Stomach (tissue), 9 donors: ENCODE results near the gene CARD10. TPM values are rescaled to one million over a fixed set of nuclear protein-coding genes. Genes with fewer than 3 reads are reported as not detected.

Source experiments
- DNase-seq, 2 donors: peaks; one replicate each; pipeline versions ENCODE4 v3.0.0 to v3.0.0-alpha.2; 2013 to 2019
- H3K27ac ChIP-seq, 5 donors: fragments of 200-600 bp in 4 of 5; sonication (generic) in 4 of 5; one replicate each; pipeline ENCODE4 v1.5.1; 2013 to 2019; ENCODE audit warnings: mild to moderate bottlenecking in 1 of 5, moderate library complexity in 1 of 5
- H3K27me3 ChIP-seq, 3 donors: fragments of 200-600 bp; sonication (generic); one replicate each; pipeline ENCODE4 v1.5.1; 2017 to 2019; ENCODE audit warnings: mixed run types in 1 of 3
- H3K36me3 ChIP-seq, 4 donors: fragments of 200-600 bp; sonication (generic); 1 replicate in 3 of 4; 2 replicates in 1 of 4; pipeline ENCODE4 v1.5.1; 2016 to 2019
- H3K4me1 ChIP-seq, 4 donors: fragments of 200-600 bp; sonication (generic); one replicate each; pipeline ENCODE4 v1.5.1; 2016 to 2019
- H3K4me3 ChIP-seq, 4 donors: fragments of 200-600 bp; sonication (generic) in 3 of 4; one replicate each; pipeline ENCODE4 v1.5.1; 2016 to 2019; ENCODE audit warnings: mild to moderate bottlenecking in 1 of 4
- H3K9me3 ChIP-seq, 4 donors: fragments of 200-600 bp; sonication (generic); one replicate each; pipeline ENCODE4 v1.5.1; 2016 to 2019
- EP300 ChIP-seq: sonication (generic); formaldehyde crosslinking; IDR thresholded peaks from one replicate; pipeline ENCODE4 v1.6.1; 2017; ENCODE audit warnings: antibody characterized with exemption
- POLR2A ChIP-seq, 4 donors: fragments of 450-650 bp; IDR thresholded peaks; one replicate each; pipeline ENCODE4 v1.6.1; 2016; ENCODE audit warnings: antibody characterized with exemption in 4 of 4, control low read depth in 2 of 4, mild to moderate bottlenecking in 1 of 4, moderate library complexity in 1 of 4
- POLR2AphosphoS5 ChIP-seq, 3 donors: sonication (generic); formaldehyde crosslinking; IDR thresholded peaks; one replicate each; pipeline ENCODE4 v1.6.1; 2016; ENCODE audit warnings: antibody characterized with exemption in 3 of 3
- WGBS, 5 donors: extraction: QIAGEN DNeasy Blood & Tissue Kit in 3 of 5; methylation state at CpG; one replicate each; pipeline versions ENCODE4 v1.1.5 to v1.1.7; 2013 to 2018; 5-methylcytosine and 5-hydroxymethylcytosine counted together
- intact Hi-C: fragments of 100-400 bp; cut with DNase I; formaldehyde crosslinking; loops from one replicate; pipeline ENCODE4 v1.15.1; 2023; ENCODE audit warnings: low total_unique reads
- polyA plus RNA-seq, 3 donors: library from polyadenylated mRNA; stranded (reverse); fragments of 200-250 nt; gene quantifications; one replicate each; pipeline ENCODE4 v1.2.3, GENCODE V29; 2013
- total RNA-seq, 5 donors: library from RNA; depleted of rRNA; stranded (reverse); fragments of >200 nt; gene quantifications; one replicate each; pipeline versions ENCODE4 v1.1.0 to v1.2.3, GENCODE V29; 2014 to 2016
- TF ChIP-seq, protein P1 (sequence below), 7 experiments: fragments of 450-650 bp in 4 of 7; fragments of 200-600 bp in 3 of 7; sonication (generic) in 3 of 7; IDR thresholded peaks; one replicate each; pipeline ENCODE4 v1.5.1; 2016 to 2019; ENCODE audit warnings: antibody characterized with exemption in 7 of 7, control low read depth in 2 of 7, mild to moderate bottlenecking in 1 of 7
- donor health status: healthy with polysubstance abuse.
- donor health status: Bipolar disorder and iron deficiency.
- donor health status: healthy.

Gene CARD10
- total and polyA plus RNA-seq, 8 donors: 5.5 to 120 (median 15.7) TPM

DNA sequence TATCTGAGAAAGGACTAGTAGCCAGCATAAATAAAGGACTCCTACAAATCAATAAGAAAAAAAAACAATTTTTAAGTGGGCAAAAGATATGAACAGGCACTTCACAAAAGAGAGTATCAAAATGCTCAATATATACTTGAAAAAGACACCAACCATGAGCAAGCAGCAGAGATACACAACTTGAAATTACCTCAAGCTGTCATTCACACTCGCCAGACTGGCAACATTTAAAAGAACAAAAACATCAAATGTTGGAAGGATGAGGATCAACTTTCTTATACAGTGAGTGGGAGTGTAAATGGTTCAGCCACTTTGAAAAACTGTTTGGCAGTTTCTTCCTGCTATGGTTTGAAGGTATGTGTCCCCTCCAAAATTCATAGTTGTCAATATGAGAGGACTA is 68.0 kb downstream of the CARD10 start:
- intact Hi-C loops: no loop called here
- DNase-seq: no peak
- H3K9me3 ChIP-seq: peaks cover 0 to 7% (median 2%) of the 10 kb centered on the region in 4 donors
- peaks cover 0 to 16% (median 11%) of the 10 kb centered on the region in 4 donors for H3K4me1 ChIP-seq
- peaks cover 0 to 75% (median 17%) of the 10 kb centered on the region in 3 donors for H3K27me3 ChIP-seq
- no peak for TF ChIP-seq POLR2A (IDR thresholded peaks at IDR 0.05)
- 39 to 97% (median 49%) methylated on average over 1 of the region's 1 CpG for WGBS, 5 donors
- H3K27ac ChIP-seq: no peak overlapping the region
- no peak overlapping the region for H3K4me3 ChIP-seq
- H3K36me3 ChIP-seq: no peaks in the 10 kb centered on the region

DNA sequence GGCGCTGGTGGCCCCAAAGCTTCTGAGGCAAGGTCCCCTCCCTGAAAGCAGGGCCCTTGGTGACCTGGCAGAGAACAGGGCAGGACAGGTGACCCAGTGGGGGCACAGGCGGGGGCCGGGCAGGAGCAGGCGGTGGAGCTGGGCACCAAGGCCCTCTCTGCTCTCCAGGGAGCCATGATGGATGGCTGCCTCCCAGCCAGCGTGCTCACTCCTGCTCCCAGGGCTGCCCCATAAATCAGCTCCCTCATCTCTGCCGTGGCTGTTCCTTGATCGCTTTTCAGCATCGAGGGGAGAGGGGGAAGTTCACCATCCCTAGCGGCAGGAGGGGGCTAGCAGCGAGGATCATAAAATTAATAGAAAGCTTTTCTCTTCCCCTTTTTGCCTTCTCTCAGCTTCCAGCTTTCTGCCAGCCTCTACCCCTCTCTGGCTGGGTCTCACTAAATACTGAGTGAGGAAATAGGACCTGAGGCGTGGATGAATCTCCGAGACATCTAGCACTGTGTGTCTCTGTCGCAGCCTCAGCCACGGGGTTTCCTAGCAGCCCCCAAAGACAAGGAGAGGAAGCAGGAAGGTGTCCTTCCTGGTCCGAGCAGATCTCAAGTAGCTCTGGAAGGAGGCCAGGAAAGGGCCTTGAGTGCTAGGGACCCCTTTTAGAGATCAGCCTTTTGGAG is 69.7 kb downstream of the CARD10 start:
- H3K4me1 ChIP-seq: peaks cover 0 to under 1% (median 0%) of the 10 kb centered on the region in 4 donors
- no peak for DNase-seq
- no peak overlapping the region for H3K4me3 ChIP-seq
- no peaks in the 10 kb centered on the region for H3K36me3 ChIP-seq
- intact Hi-C loops: no loop called here
- no peak for TF ChIP-seq EP300
- no peak overlapping the region for H3K27ac ChIP-seq
- WGBS, 5 donors: 55 to 71% (median 65%) methylated on average over 11 to 15 of the region's 15 CpGs
- H3K27me3 ChIP-seq: peaks cover 0 to 73% (median 20%) of the 10 kb centered on the region in 3 donors
- H3K9me3 ChIP-seq: peaks cover 0 to 7% (median 2%) of the 10 kb centered on the region in 4 donors

DNA sequence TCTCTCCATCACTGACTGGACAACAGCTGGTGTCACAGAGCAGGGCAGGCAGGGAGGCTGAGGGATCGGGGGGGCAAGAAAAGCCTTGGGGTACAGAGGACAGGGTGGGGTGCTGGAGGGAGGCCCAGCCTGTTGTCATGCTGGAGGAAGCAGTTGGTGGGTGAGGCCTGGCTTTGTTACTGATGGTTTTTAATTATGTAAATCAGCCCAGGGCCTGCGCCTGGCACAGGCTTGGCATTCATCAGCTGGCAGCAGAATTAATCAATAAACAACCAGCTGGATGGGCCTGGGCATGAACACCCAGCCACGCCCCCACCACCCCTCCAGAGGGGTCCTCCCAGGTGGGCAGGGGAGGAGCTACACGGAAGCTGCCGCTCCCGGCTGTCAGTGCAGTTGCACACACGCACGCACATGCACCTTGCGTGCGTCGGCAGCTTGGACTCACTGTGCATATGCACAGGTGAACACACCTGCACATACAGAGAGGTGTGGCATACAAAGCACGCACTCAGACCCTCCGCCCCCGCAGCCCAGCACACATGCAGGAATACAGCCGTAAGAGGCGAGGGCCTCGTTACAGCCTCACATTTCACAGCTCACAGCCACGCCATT is 70.6 kb downstream of the CARD10 start:
- peaks cover 0 to 73% (median 20%) of the 10 kb centered on the region in 3 donors for H3K27me3 ChIP-seq
- peak in 1 of 2 donors; percentile 53 for DNase-seq
- no peaks in the 10 kb centered on the region for H3K36me3 ChIP-seq
- no peaks in the 10 kb centered on the region for H3K4me1 ChIP-seq
- no peak overlapping the region for H3K4me3 ChIP-seq
- WGBS, 5 donors: 49 to 70% (median 62%) methylated on average over 13 to 18 of the region's 18 CpGs
- intact Hi-C loops: no loop called here
- H3K9me3 ChIP-seq: peaks cover 0 to 7% (median 2%) of the 10 kb centered on the region in 4 donors
- H3K27ac ChIP-seq: no peak overlapping the region
- TF ChIP-seq EP300 (no peak), POLR2AphosphoS5 (IDR thresholded peaks at IDR 0.05) (no peak), POLR2A (IDR thresholded peaks at IDR 0.05) (no peak)
- TF ChIP-seq, protein P1, sequence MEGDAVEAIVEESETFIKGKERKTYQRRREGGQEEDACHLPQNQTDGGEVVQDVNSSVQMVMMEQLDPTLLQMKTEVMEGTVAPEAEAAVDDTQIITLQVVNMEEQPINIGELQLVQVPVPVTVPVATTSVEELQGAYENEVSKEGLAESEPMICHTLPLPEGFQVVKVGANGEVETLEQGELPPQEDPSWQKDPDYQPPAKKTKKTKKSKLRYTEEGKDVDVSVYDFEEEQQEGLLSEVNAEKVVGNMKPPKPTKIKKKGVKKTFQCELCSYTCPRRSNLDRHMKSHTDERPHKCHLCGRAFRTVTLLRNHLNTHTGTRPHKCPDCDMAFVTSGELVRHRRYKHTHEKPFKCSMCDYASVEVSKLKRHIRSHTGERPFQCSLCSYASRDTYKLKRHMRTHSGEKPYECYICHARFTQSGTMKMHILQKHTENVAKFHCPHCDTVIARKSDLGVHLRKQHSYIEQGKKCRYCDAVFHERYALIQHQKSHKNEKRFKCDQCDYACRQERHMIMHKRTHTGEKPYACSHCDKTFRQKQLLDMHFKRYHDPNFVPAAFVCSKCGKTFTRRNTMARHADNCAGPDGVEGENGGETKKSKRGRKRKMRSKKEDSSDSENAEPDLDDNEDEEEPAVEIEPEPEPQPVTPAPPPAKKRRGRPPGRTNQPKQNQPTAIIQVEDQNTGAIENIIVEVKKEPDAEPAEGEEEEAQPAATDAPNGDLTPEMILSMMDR (IDR thresholded peaks at IDR 0.05): no peak

DNA sequence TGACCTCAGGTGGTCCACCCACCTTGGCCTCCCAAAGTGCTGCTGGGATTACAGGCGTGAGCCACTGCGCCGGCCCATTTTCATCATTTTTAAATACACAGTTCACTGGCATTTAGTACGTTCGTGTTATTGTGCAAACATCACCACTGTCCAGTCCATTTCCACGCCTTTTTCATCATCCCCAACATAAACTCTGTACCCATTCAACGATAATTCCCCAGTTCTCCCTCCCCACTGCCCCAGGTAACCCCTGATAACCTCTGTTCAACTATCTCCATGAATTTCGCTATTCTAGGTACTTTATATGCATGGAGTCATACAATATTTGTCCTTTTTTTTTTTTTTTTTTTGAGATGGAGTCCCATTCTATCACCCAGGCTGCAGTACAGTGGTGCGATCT is 73.7 kb downstream of the CARD10 start:
- Histone ChIP-seq H3K9me3 (peaks cover 0 to 9% (median 9%) of the 10 kb centered on the region in 4 donors), H3K4me1 (no peaks in the 10 kb centered on the region), H3K27ac (no peak overlapping the region), H3K36me3 (no peaks in the 10 kb centered on the region), H3K27me3 (peaks cover 0 to 93% (median 20%) of the 10 kb centered on the region in 3 donors), H3K4me3 (no peak overlapping the region)
- TF ChIP-seq EP300: no peak
- no peak for TF ChIP-seq POLR2A (IDR thresholded peaks at IDR 0.05)
- no peak for TF ChIP-seq POLR2AphosphoS5 (IDR thresholded peaks at IDR 0.05)
- TF ChIP-seq, protein P1 (IDR thresholded peaks at IDR 0.05): no peak
- no peak for DNase-seq
- intact Hi-C loops: no loop called here
- WGBS, 5 donors: 57 to 74% (median 67%) methylated on average over 9 of the region's 9 CpGs

DNA sequence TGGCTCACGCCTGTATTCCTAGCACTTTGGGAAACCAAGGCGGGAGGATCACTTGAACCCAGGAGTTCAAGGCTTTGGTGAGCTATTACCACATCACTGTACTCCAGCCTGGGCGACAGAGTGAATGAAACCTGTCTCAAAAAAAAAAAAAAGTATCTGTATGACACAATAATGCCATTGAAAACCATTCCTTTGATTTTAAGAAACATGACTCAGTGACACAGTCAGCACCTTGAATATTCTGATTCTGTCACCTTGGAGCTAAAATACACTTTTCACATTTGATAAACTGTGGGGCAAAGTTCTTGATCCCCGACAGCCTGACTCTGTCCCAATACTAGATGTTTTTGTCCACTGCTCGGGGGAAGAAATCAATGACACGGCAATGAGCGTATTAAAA is 75.2 kb downstream of the CARD10 start:
- no peak overlapping the region for H3K4me3 ChIP-seq

More for the DNA sequence above, 75.2 kb downstream of the CARD10 start:
- Histone ChIP-seq H3K27ac (no peak overlapping the region), H3K4me1 (no peaks in the 10 kb centered on the region), H3K27me3 (peaks cover 0 to 92% (median 15%) of the 10 kb centered on the region in 3 donors), H3K9me3 (peaks cover 0 to 13% (median 10%) of the 10 kb centered on the region in 4 donors), H3K36me3 (no peaks in the 10 kb centered on the region)
- DNase-seq: no peak
- 62 to 69% (median 67%) methylated on average over 7 of the region's 7 CpGs for WGBS, 5 donors
- intact Hi-C loops: no loop called here
- TF ChIP-seq, protein P1 (IDR thresholded peaks at IDR 0.05): no peak
- TF ChIP-seq POLR2A (IDR thresholded peaks at IDR 0.05) (no peak), POLR2AphosphoS5 (IDR thresholded peaks at IDR 0.05) (no peak), EP300 (no peak)
